Activated CD8-positive, alpha-beta memory T cell treated with anti-CD3 and anti-CD28 coated beads for 1 hour (primary cell): ENCODE measurements around the gene PTBP1.

ENCODE experiments used
- DNase-seq, 2 donors: peaks; one replicate each; pipeline ENCODE4 v3.0.0-alpha.2; 2020; ENCODE audit warnings: low read depth in 1 of 2; ENCODE audit errors: extremely low read depth in 1 of 2

PTBP1 gene

GRCh38 chr19:795691-796581 lies 1.3 kb upstream of the PTBP1 start:
- no peak for DNase-seq

- DNase-seq: peak; percentile 49 to 78
Measured at GRCh38 chr19:797528-798414, 519 bp downstream of the PTBP1 start.

GRCh38 chr19:798415-799075 lies 1.3 kb downstream of the PTBP1 start:
- no peak for DNase-seq

GRCh38 chr19:799076-799881 lies 2.0 kb downstream of the PTBP1 start:
- DNase-seq: no peak

GRCh38 chr19:800360-801029 lies 3.2 kb downstream of the PTBP1 start:
- no peak for DNase-seq

- no peak for DNase-seq
Measured at GRCh38 chr19:801030-801860, 4.0 kb downstream of the PTBP1 start.

- no peak for DNase-seq
Measured at GRCh38 chr19:801861-802497, 4.7 kb downstream of the PTBP1 start.

- no peak for DNase-seq
Measured at GRCh38 chr19:802498-803098, 5.3 kb downstream of the PTBP1 start.

- DNase-seq: no peak
Measured at GRCh38 chr19:803099-803561, 5.9 kb downstream of the PTBP1 start.

- no peak for DNase-seq
Measured at GRCh38 chr19:803686-804418, 6.6 kb downstream of the PTBP1 start.

GRCh38 chr19:804419-805165 lies 7.3 kb downstream of the PTBP1 start:
- DNase-seq: no peak

GRCh38 chr19:805166-805551 lies 7.9 kb downstream of the PTBP1 start:
- no peak for DNase-seq

- no peak for DNase-seq
Measured at GRCh38 chr19:805600-806550, 8.6 kb downstream of the PTBP1 start.

GRCh38 chr19:806815-807421 lies 9.7 kb downstream of the PTBP1 start:
- DNase-seq: no peak
